ENCODE data around the gene CYLD.

The CYLD gene

DNA sequence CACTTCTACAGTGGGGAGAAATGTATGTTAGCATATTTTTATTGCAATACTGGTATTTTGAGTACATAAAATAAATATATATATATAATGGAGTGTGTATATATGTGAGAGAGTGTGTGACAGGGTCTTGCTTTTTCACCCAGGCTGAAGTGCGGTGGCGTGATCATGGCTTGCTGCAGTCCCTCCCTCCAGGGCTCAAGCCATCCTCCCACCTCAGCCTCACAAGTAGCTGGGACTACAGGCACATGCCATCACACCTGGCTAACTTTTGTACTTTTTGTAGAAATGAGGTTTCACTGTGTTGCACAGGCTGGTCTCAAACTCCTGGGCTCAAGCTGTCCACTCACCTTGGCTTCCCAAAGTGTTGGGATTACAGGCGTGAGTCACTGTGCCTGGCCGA lies 4.1 kb downstream of the CYLD start:
- Histone ChIP-seq H3K4me2 (ENCODE audit: low read length) (no peak overlapping the region), H3K9me3 (ENCODE audit: low read length) (no peaks in the 10 kb centered on the region), H3K27me3 (ENCODE audit: insufficient read depth, low read length) (no peaks in the 10 kb centered on the region), H3K36me3 (ENCODE audit: insufficient read depth, low read length) (peaks cover 20% of the 10 kb centered on the region; the same call in 1 of the 2 replicates), H3K79me2 (ENCODE audit: insufficient read depth, low read length) (no peaks in the 10 kb centered on the region), H3K4me1 (ENCODE audit: insufficient read depth, low read length, severe bottlenecking) (peaks cover 40% of the 10 kb centered on the region), H4K20me1 (ENCODE audit: insufficient read depth, low read length) (no peaks in the 10 kb centered on the region), H3K27ac (ENCODE audit: low read depth, low read length, poor library complexity, severe bottlenecking) (no peak overlapping the region), H3F3A (ENCODE audit: insufficient read depth, low read length) (no peaks in the 10 kb centered on the region), H3K4me3 (ENCODE audit: low read depth, low read length, poor library complexity, severe bottlenecking) (no peak overlapping the region), H2AFZ (ENCODE audit: low read length) (no peak overlapping the region), H3K9me2 (ENCODE audit: low read depth, low read length) (no peaks in the 10 kb centered on the region), H3K9ac (ENCODE audit: low read length) (no peak overlapping the region)
- no peak for TF ChIP-seq EZH2 (IDR thresholded peaks at IDR 0.05; ENCODE audit: borderline replicate concordance, low read length)
- no peak for TF ChIP-seq CTCF (IDR thresholded peaks at IDR 0.05; ENCODE audit: low read length)

GRCh38 chr16:50747207-50747956 lies 5.5 kb downstream of the CYLD start:
- no peaks in the 10 kb centered on the region for H3F3A ChIP-seq (ENCODE audit: insufficient read depth, low read length)
- no peak overlapping the region; the same call in 1 of the 2 replicates for H3K9ac ChIP-seq (ENCODE audit: low read length)
- no peak overlapping the region for H3K4me3 ChIP-seq (ENCODE audit: low read depth, low read length, poor library complexity, severe bottlenecking)
- H3K4me2 ChIP-seq (ENCODE audit: low read length), result peak overlapping the region; percentile 14; the same call in 1 of the 2 replicates
- H3K9me3 ChIP-seq (ENCODE audit: low read length), result no peaks in the 10 kb centered on the region
- H3K9me2 ChIP-seq (ENCODE audit: low read depth, low read length), result no peaks in the 10 kb centered on the region
- H3K79me2 ChIP-seq (ENCODE audit: insufficient read depth, low read length), result no peaks in the 10 kb centered on the region
- no peaks in the 10 kb centered on the region for H4K20me1 ChIP-seq (ENCODE audit: insufficient read depth, low read length)
- H3K4me1 ChIP-seq (ENCODE audit: insufficient read depth, low read length, severe bottlenecking), result peaks cover 36% of the 10 kb centered on the region
- no peak overlapping the region for H2AFZ ChIP-seq (ENCODE audit: low read length)
- no peak for TF ChIP-seq EZH2 (IDR thresholded peaks at IDR 0.05; ENCODE audit: borderline replicate concordance, low read length)
- TF ChIP-seq CTCF (IDR thresholded peaks at IDR 0.05; ENCODE audit: low read length), result peak; percentile 63
- H3K27ac ChIP-seq (ENCODE audit: low read depth, low read length, poor library complexity, severe bottlenecking), result no peak overlapping the region
- H3K27me3 ChIP-seq (ENCODE audit: insufficient read depth, low read length), result no peaks in the 10 kb centered on the region
- H3K36me3 ChIP-seq (ENCODE audit: insufficient read depth, low read length), result peaks cover 20% of the 10 kb centered on the region; the same call in 1 of the 2 replicates

DNA sequence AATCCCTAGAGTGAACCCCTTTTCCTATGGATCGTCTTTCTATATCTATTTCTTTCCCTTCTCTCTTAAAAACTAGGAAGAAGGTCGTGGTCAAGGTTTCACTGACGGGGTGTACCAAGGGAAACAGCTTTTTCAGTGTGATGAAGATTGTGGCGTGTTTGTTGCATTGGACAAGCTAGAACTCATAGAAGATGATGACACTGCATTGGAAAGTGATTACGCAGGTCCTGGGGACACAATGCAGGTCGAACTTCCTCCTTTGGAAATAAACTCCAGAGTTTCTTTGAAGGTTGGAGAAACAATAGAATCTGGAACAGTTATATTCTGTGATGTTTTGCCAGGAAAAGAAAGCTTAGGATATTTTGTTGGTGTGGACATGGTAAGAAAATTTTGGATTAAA lies 9.6 kb downstream of the CYLD start:
- peaks cover 7% of the 10 kb centered on the region for H3K4me1 ChIP-seq (ENCODE audit: insufficient read depth, low read length, severe bottlenecking)
- no peaks in the 10 kb centered on the region for H3K27me3 ChIP-seq (ENCODE audit: insufficient read depth, low read length)
- H3K9me3 ChIP-seq (ENCODE audit: low read length), result no peaks in the 10 kb centered on the region
- no peaks in the 10 kb centered on the region for H3K9me2 ChIP-seq (ENCODE audit: low read depth, low read length)
- H3K9ac ChIP-seq (ENCODE audit: low read length), result no peak overlapping the region
- H3K4me3 ChIP-seq (ENCODE audit: low read depth, low read length, poor library complexity, severe bottlenecking), result no peak overlapping the region
- TF ChIP-seq EZH2 (IDR thresholded peaks at IDR 0.05; ENCODE audit: borderline replicate concordance, low read length) (no peak), CTCF (IDR thresholded peaks at IDR 0.05; ENCODE audit: low read length) (no peak)
- no peaks in the 10 kb centered on the region for H3F3A ChIP-seq (ENCODE audit: insufficient read depth, low read length)
- no peak overlapping the region for H2AFZ ChIP-seq (ENCODE audit: low read length)
- no peak overlapping the region for H3K27ac ChIP-seq (ENCODE audit: low read depth, low read length, poor library complexity, severe bottlenecking)
- no peaks in the 10 kb centered on the region for H3K79me2 ChIP-seq (ENCODE audit: insufficient read depth, low read length)
- peaks cover 47% of the 10 kb centered on the region for H3K36me3 ChIP-seq (ENCODE audit: insufficient read depth, low read length)
- H4K20me1 ChIP-seq (ENCODE audit: insufficient read depth, low read length), result no peaks in the 10 kb centered on the region
- H3K4me2 ChIP-seq (ENCODE audit: low read length), result no peak overlapping the region
